ENCODE measurements around the gene MACROD2.

DNA sequence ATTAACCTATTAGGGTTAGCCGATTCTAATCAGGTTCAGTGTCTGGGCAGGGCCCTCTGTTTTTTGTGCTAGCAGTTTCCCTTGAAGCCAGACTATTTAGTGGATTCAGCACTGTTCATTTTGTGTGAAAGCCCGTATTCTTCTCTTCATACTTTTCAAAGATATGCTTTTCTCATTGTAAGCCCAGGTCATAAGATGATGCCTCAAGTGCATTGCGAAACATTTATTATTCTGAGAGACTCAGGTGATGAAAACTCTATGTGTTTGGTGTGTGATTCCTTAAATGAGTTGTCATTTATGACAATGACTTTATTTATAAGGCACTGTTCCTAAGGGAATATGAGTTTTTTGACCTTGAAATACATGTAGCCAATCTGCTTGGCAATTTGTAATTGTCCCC, 1193.1 kb downstream of the MACROD2 start:
- TF ChIP-seq, protein P1, sequence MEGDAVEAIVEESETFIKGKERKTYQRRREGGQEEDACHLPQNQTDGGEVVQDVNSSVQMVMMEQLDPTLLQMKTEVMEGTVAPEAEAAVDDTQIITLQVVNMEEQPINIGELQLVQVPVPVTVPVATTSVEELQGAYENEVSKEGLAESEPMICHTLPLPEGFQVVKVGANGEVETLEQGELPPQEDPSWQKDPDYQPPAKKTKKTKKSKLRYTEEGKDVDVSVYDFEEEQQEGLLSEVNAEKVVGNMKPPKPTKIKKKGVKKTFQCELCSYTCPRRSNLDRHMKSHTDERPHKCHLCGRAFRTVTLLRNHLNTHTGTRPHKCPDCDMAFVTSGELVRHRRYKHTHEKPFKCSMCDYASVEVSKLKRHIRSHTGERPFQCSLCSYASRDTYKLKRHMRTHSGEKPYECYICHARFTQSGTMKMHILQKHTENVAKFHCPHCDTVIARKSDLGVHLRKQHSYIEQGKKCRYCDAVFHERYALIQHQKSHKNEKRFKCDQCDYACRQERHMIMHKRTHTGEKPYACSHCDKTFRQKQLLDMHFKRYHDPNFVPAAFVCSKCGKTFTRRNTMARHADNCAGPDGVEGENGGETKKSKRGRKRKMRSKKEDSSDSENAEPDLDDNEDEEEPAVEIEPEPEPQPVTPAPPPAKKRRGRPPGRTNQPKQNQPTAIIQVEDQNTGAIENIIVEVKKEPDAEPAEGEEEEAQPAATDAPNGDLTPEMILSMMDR (optimal IDR thresholded peaks at IDR 0.05 in 1 of 3, IDR thresholded peaks at IDR 0.05 in 1 of 3, conservative IDR thresholded peaks at IDR 0.05 in 1 of 3; ENCODE audit: extremely low read depth in 1 of 3, insufficient read depth in 2 of 3, low read length in 3 of 3) = no peak
- TF ChIP-seq EZH2 (IDR thresholded peaks at IDR 0.05; ENCODE audit: low read length) = no peak
